HUES6 (cell line): ENCODE data around the gene SEC63.
A peak's percentile ranks its signal among the peaks of the same experiment; 100 is the strongest.
"Not testable (repeated sequence)": the region's sequence is repeated elsewhere in the genome, so short reads cannot be mapped to it uniquely, and the experiment has no call there.

Source experiments
- H3K27ac ChIP-seq: 2 replicates; pipeline ENCODE4 v1.7.0; 2013; ENCODE audit warnings: low read depth, mild to moderate bottlenecking, low read length, inconsistent platforms
- H3K27me3 ChIP-seq: 2 replicates; pipeline ENCODE4 v1.6.1; 2013; ENCODE audit warnings: low read length; ENCODE audit not compliant: control insufficient read depth, insufficient read depth
- H3K36me3 ChIP-seq: 2 replicates; pipeline ENCODE4 v1.6.1; 2013; ENCODE audit warnings: low read length; ENCODE audit not compliant: control insufficient read depth, insufficient read depth
- H3K4me1 ChIP-seq: 2 replicates; pipeline ENCODE4 v1.6.1; 2013; ENCODE audit warnings: low read length; ENCODE audit not compliant: control insufficient read depth, insufficient read depth
- H3K4me3 ChIP-seq: 2 replicates; pipeline ENCODE4 v1.5.1; 2013; ENCODE audit warnings: low read depth, low read length
- H3K9ac ChIP-seq: one replicate; pipeline ENCODE4 v1.6.1; 2013; ENCODE audit warnings: mild to moderate bottlenecking, low read length
- H3K9me3 ChIP-seq: 2 replicates; pipeline ENCODE4 v1.6.1; 2013; ENCODE audit warnings: low read depth, low read length; ENCODE audit not compliant: control insufficient read depth, insufficient read depth

Gene SEC63

DNA sequence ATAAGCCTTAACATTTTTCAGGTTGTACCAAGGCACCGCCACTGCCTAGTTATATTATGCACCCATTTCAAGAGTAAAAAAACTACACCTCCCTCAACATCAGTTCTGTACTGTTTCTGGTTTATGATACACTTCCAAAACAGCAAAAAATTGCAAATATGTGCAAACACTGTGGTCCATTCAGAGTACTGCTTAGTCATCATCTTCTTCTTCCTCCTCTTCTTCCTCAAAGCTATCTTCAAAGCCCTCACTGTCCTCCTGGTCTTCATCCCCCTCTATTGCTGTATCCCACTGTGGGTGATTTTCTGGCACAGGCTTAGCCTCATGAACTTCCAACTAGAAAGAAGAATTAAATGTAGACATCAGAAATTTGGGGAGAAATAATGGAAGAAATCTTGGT, 86.5 kb downstream of the SEC63 start:
- H3K36me3 ChIP-seq = peaks cover 55% of the 10 kb centered on the region
- H3K9me3 ChIP-seq, H3K27me3 ChIP-seq, H3K27ac ChIP-seq, H3K4me1 ChIP-seq, H3K9ac ChIP-seq, H3K4me3 ChIP-seq: not testable (repeated sequence)

GRCh38 chr6:107871016-107871415, 87.0 kb downstream of the SEC63 start:
- H3K36me3 ChIP-seq = peaks cover 50% of the 10 kb centered on the region
- no peaks in the 10 kb centered on the region for H3K9me3 ChIP-seq
- H3K4me3 ChIP-seq = no peak overlapping the region
- H3K9ac ChIP-seq = no peak overlapping the region
- no peaks in the 10 kb centered on the region for H3K27me3 ChIP-seq
- no peak overlapping the region for H3K27ac ChIP-seq
- H3K4me1 ChIP-seq = no peaks in the 10 kb centered on the region

DNA sequence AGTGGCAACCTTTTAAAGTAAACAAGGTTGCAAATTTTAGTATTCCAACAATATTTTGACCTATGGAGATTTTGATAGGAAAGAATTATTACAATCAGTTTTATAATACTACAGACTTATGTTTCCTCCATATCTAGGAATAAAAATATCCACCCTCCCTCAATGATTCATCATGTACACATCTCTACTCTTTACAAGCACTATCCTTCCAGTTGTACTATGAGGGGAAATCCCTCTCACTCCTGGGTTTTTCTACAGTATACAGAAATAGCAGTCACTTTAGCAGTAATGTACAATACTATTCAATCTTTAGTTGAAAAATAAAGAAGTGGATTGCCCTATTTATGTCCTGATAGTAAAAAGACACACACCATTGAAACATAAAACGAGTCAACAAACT, 87.6 kb downstream of the SEC63 start:
- H3K9ac ChIP-seq = no peak overlapping the region
- peaks cover 44% of the 10 kb centered on the region for H3K36me3 ChIP-seq
- no peaks in the 10 kb centered on the region for H3K9me3 ChIP-seq
- H3K4me3 ChIP-seq = no peak overlapping the region
- H3K27ac ChIP-seq = no peak overlapping the region
- no peaks in the 10 kb centered on the region for H3K4me1 ChIP-seq
- H3K27me3 ChIP-seq = no peaks in the 10 kb centered on the region

DNA sequence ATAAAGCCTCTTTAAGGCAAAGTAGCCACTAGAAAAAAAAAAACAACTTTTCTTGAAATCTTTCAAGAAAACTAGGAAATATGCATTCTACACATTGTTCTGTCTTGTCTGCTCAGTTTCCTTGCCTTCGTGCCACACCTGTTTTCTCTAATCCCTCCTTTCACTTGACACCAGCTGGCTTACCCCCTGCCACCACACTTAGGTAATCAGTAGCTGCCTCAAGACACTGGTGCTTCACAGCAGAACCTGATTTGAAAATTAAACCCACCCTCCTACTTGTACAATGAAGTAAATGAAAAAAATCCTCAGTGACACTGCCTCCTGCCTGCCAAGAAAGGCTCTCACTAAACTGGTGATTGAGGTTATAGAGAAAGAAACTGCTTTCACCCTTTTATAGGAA, 88.1 kb downstream of the SEC63 start:
- no peaks in the 10 kb centered on the region for H3K27me3 ChIP-seq
- peaks cover 39% of the 10 kb centered on the region for H3K36me3 ChIP-seq
- no peak overlapping the region for H3K9ac ChIP-seq
- H3K4me3 ChIP-seq = no peak overlapping the region
- no peaks in the 10 kb centered on the region for H3K9me3 ChIP-seq
- H3K4me1 ChIP-seq = no peaks in the 10 kb centered on the region
- no peak overlapping the region for H3K27ac ChIP-seq

GRCh38 chr6:107868867-107869611, 89.0 kb downstream of the SEC63 start:
- Histone ChIP-seq H3K27ac (no peak overlapping the region), H3K9ac (no peak overlapping the region), H3K36me3 (peaks cover 36% of the 10 kb centered on the region), H3K4me3 (no peak overlapping the region), H3K4me1 (peaks cover 5% of the 10 kb centered on the region; the same call in 1 of the 2 replicates), H3K27me3 (no peaks in the 10 kb centered on the region), H3K9me3 (no peaks in the 10 kb centered on the region)

- peaks cover 10% of the 10 kb centered on the region; the same call in 1 of the 2 replicates for H3K4me1 ChIP-seq
- no peaks in the 10 kb centered on the region for H3K9me3 ChIP-seq
- H3K27ac ChIP-seq = no peak overlapping the region
- no peak overlapping the region for H3K9ac ChIP-seq
- no peaks in the 10 kb centered on the region for H3K27me3 ChIP-seq
- H3K36me3 ChIP-seq = peaks cover 22% of the 10 kb centered on the region
- no peak overlapping the region for H3K4me3 ChIP-seq
Measured at GRCh38 chr6:107867302-107867615, 90.7 kb downstream of the SEC63 start.

DNA sequence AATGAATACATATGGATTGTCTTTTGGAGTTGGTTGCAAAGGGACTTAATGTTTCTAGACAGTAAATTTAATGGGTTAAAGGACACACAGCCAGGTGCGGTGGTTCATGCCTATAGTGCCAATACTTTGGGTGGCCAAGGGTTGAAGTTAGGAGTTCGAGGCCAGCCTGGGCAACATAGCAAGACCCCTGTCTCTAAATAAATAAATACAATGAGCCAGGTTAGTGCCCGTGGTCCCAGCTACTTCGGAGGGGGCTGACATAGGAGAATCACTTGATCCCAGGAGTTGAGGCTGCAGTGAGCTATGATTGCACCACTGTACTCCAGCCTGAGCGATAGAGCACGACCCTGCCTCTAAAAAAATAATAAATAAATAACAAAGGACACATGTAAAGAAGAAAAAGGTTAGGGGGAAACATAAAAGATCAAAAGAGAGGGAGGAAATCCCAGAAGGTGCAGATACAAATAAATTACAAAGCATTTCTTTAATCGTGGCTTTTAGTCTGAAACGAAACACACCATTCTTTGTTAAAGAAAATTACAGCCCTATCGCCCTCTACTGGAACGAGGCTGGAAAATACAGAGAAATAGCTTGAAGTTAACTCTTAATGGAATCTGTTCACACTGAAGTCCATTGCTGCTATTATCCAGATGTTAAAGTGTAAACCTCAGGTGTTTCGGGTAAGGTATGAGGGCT, 91.3 kb downstream of the SEC63 start:
- no peak overlapping the region for H3K27ac ChIP-seq
- H3K9me3 ChIP-seq = no peaks in the 10 kb centered on the region
- H3K4me3 ChIP-seq = no peak overlapping the region
- peaks cover 17% of the 10 kb centered on the region for H3K36me3 ChIP-seq
- H3K9ac ChIP-seq = no peak overlapping the region
- H3K27me3 ChIP-seq = no peaks in the 10 kb centered on the region
- H3K4me1 ChIP-seq = peaks cover 10% of the 10 kb centered on the region; the same call in 1 of the 2 replicates

GRCh38 chr6:107864226-107865127, 93.5 kb downstream of the SEC63 start:
- Histone ChIP-seq H3K27ac (no peak overlapping the region), H3K9me3 (0 out of 2 replicates have a peak, but pooled peaks cover 5% of the 10 kb centered on the region), H3K4me3 (no peak overlapping the region), H3K9ac (no peak overlapping the region), H3K36me3 (no peaks in the 10 kb centered on the region), H3K27me3 (no peaks in the 10 kb centered on the region), H3K4me1 (peaks cover 10% of the 10 kb centered on the region; the same call in 1 of the 2 replicates)

- Histone ChIP-seq H3K36me3 (no peaks in the 10 kb centered on the region), H3K27ac (no peak overlapping the region), H3K27me3 (no peaks in the 10 kb centered on the region), H3K4me1 (peaks cover 10% of the 10 kb centered on the region; the same call in 1 of the 2 replicates), H3K4me3 (no peak overlapping the region), H3K9ac (no peak overlapping the region), H3K9me3 (0 out of 2 replicates have a peak, but pooled peaks cover 5% of the 10 kb centered on the region)
Measured at GRCh38 chr6:107862383-107862782, 95.6 kb downstream of the SEC63 start.

DNA sequence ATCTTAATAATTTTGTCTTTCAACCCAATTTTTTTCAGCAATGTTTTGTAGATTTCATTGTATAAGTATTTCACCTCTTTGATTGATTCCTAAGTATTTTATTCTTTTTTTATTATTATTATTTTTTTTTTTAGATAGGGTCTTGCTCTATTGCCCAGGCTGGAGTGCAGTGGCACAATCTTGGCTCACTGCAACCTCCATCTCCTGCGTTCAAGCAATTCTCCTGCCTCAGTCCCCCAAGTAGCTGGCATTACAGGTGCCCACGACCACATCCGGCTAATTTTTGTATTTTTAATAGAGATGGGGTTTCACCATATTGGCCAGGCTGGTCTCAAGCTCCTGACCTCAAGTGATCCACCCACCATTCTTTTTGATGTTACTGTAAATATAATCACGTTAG, 97.0 kb downstream of the SEC63 start:
- not testable (repeated sequence) for H3K36me3 ChIP-seq, H3K9me3 ChIP-seq, H3K27me3 ChIP-seq, H3K9ac ChIP-seq, H3K27ac ChIP-seq
- peaks cover 10% of the 10 kb centered on the region; the same call in 1 of the 2 replicates for H3K4me1 ChIP-seq
- H3K4me3 ChIP-seq = 0 out of 2 replicates have a peak overlapping the region, but pooled peaks have one; percentile 47
